SK-N-SH (cell line): ENCODE measurements around the gene ADGRD2. TPM values are rescaled to one million over a fixed set of nuclear protein-coding genes. Genes with fewer than 3 reads are reported as not detected.

ENCODE experiments used
- CTCF ChIA-PET: fragments of 300-600, 350-600 bp; formaldehyde crosslinking; extraction: SDS; loops from one replicate; lab custom pipeline; 2021; lab: Yijun Ruan, JAX
- POLR2A ChIA-PET: fragments of 350-600 bp; sonication (Branson Sonifier 250); formaldehyde crosslinking; extraction: SDS; loops from one replicate; lab custom pipeline; 2020; ENCODE audit warnings: antibody characterized with exemption, inconsistent platforms; lab: Yijun Ruan, JAX
- DNase-seq: peaks from one replicate; pipeline ENCODE4 v3.0.0; 2012
- H2AFZ ChIP-seq: fragments of 200-600 bp; sonication (generic); 2 replicates; pipeline ENCODE4 v1.8.1; 2016; ENCODE audit warnings: antibody characterized with exemption, mild to moderate bottlenecking, low read depth
- H3F3A ChIP-seq: fragments of 200-600 bp; sonication (generic); replicated peaks from 2 replicates; pipeline ENCODE3; 2016; ENCODE audit warnings: antibody characterized with exemption, mild to moderate bottlenecking; ENCODE audit not compliant: insufficient read depth
- H3K27ac ChIP-seq, 2 experiments: fragments of 200-500 bp in 1 of 2; fragments of 200-600 bp in 1 of 2; sonication (Bioruptor generic) in 1 of 2; sonication (generic), shearing (Covaris generic) in 1 of 2; 2 replicates each; pipeline versions ENCODE4 v1.5.1 to v1.6.1; 2014 to 2016; ENCODE audit warnings: low read depth in 2 of 2, inconsistent platforms in 1 of 2, low read length in 1 of 2, mild to moderate bottlenecking in 1 of 2, mixed read lengths in 1 of 2
- H3K27me3 ChIP-seq: fragments of 200-600 bp; sonication (generic), shearing (Covaris generic); 2 replicates; pipeline ENCODE4 v1.6.1; 2016; ENCODE audit warnings: mixed run types; ENCODE audit not compliant: insufficient read depth
- H3K36me3 ChIP-seq, 2 experiments: fragments of 200-500 bp in 1 of 2; fragments of 200-600 bp in 1 of 2; sonication (Bioruptor generic) in 1 of 2; sonication (generic) in 1 of 2; replicated peaks in 1 of 2; 2 replicates each; pipeline versions ENCODE3 to v1.5.1; 2014 to 2016; ENCODE audit warnings: low read length in 1 of 2, mild to moderate bottlenecking in 1 of 2; ENCODE audit not compliant: insufficient read depth in 2 of 2, control insufficient read depth in 1 of 2
- H3K4me1 ChIP-seq, 2 experiments: fragments of 200-500 bp in 1 of 2; fragments of 200-600 bp in 1 of 2; sonication (Bioruptor generic) in 1 of 2; sonication (generic), shearing (Covaris generic) in 1 of 2; 2 replicates each; pipeline versions ENCODE4 v1.5.1 to v1.6.1; 2014 to 2016; ENCODE audit warnings: low read depth in 1 of 2, low read length in 1 of 2, mixed run types in 1 of 2; ENCODE audit not compliant: insufficient read depth in 2 of 2, control insufficient read depth in 1 of 2
- H3K4me2 ChIP-seq: fragments of 200-600 bp; sonication (generic), shearing (Covaris generic); 2 replicates; pipeline ENCODE4 v1.6.1; 2017; ENCODE audit warnings: mixed run types
- H3K4me3 ChIP-seq, 2 experiments: fragments of 200-500 bp in 1 of 2; fragments of 200-600 bp in 1 of 2; sonication (Bioruptor generic) in 1 of 2; sonication (generic), shearing (Covaris generic) in 1 of 2; 2 replicates each; pipeline versions ENCODE4 v1.5.1 to v1.8.1; 2014 to 2016; ENCODE audit warnings: low read depth in 2 of 2, inconsistent platforms in 1 of 2, low read length in 1 of 2, mild to moderate bottlenecking in 1 of 2, mixed read lengths in 1 of 2, moderate library complexity in 1 of 2
- H3K79me2 ChIP-seq: fragments of 200-600 bp; sonication (generic); 2 replicates; pipeline ENCODE4 v1.8.1; 2017; ENCODE audit warnings: mild to moderate bottlenecking; ENCODE audit not compliant: insufficient read depth
- H3K9ac ChIP-seq: fragments of 200-600 bp; sonication (generic); 2 replicates; pipeline ENCODE4 v1.6.1; 2017; ENCODE audit warnings: mixed run types
- H3K9me2 ChIP-seq: fragments of 200-600 bp; sonication (generic); 2 replicates; pipeline ENCODE4 v1.6.1; 2017; ENCODE audit warnings: mixed run types
- H3K9me3 ChIP-seq: fragments of 200-600 bp; sonication (generic); 2 replicates; pipeline ENCODE4 v1.6.1; 2017; ENCODE audit warnings: mixed run types, mild to moderate bottlenecking, moderate library complexity
- H4K20me1 ChIP-seq: fragments of 200-600 bp; sonication (generic); 2 replicates; pipeline ENCODE4 v1.6.1; 2017; ENCODE audit warnings: mild to moderate bottlenecking, mixed run types; ENCODE audit not compliant: insufficient read depth
- CHD2 ChIP-seq: fragments of 150-350 bp; IDR thresholded peaks from 2 replicates; pipeline ENCODE4 v1.6.1; 2018; ENCODE audit warnings: low read length; ENCODE audit not compliant: partially characterized antibody
- ELF1 ChIP-seq: IDR thresholded peaks from 2 replicates; pipeline ENCODE4 v1.4.0; 2012
- EP300 ChIP-seq, 2 experiments: IDR thresholded peaks; 2 replicates each; pipeline versions ENCODE4 v1.4.0 to v1.6.1; 2012; ENCODE audit warnings: borderline replicate concordance in 1 of 2, low read depth in 1 of 2, low read length in 1 of 2
- EZH2phosphoT487 ChIP-seq: fragments of 200-600 bp; sonication (generic); IDR thresholded peaks from 2 replicates; pipeline ENCODE4 v1.6.1; 2017; ENCODE audit warnings: low read depth, mixed run types, mild to moderate bottlenecking, antibody characterized with exemption, moderate library complexity, borderline replicate concordance
- FOSL2 ChIP-seq: IDR thresholded peaks from 2 replicates; pipeline ENCODE4 v1.4.0; 2012; ENCODE audit warnings: low read depth, mild to moderate bottlenecking, moderate library complexity, borderline replicate concordance
- FOXJ3 ChIP-seq: sonication (generic); formaldehyde crosslinking; IDR thresholded peaks from 2 replicates; pipeline ENCODE4 v1.5.1; 2020; ENCODE audit warnings: mild to moderate bottlenecking, missing genetic modification reagents
- FOXM1 ChIP-seq: IDR thresholded peaks from 2 replicates; pipeline ENCODE4 v1.4.0; 2012; ENCODE audit warnings: low read depth, mild to moderate bottlenecking
- GATA2 ChIP-seq: sonication (generic); formaldehyde crosslinking; IDR thresholded peaks from 2 replicates; pipeline ENCODE4 v1.5.0; 2020; ENCODE audit warnings: mild to moderate bottlenecking, missing genetic modification reagents
- MEF2A ChIP-seq: IDR thresholded peaks from 2 replicates; pipeline ENCODE4 v1.4.0; 2012; ENCODE audit warnings: low read depth, borderline replicate concordance
- MXI1 ChIP-seq: IDR thresholded peaks from 2 replicates; pipeline ENCODE4 v1.6.1; 2012; ENCODE audit warnings: mild to moderate bottlenecking, low read depth, low read length, improper control_type of control experiment
- NFIC ChIP-seq: IDR thresholded peaks from 2 replicates; pipeline ENCODE4 v1.4.0; 2012; ENCODE audit warnings: borderline replicate concordance
- NRF1 ChIP-seq: IDR thresholded peaks from 2 replicates; pipeline ENCODE4 v1.6.1; 2012; ENCODE audit warnings: low read depth, mild to moderate bottlenecking, low read length
- POLR2AphosphoS5 ChIP-seq: IDR thresholded peaks from 2 replicates; pipeline ENCODE4 v1.6.1; 2012; ENCODE audit warnings: low read depth, low read length
- RAD21 ChIP-seq: IDR thresholded peaks from 2 replicates; pipeline ENCODE4 v1.6.1; 2012; ENCODE audit warnings: mild to moderate bottlenecking, low read length
- RCOR1 ChIP-seq: fragments of 150-350 bp; IDR thresholded peaks from 2 replicates; pipeline ENCODE4 v1.6.1; 2017; ENCODE audit warnings: antibody characterized with exemption, low read length
- SIN3A ChIP-seq: IDR thresholded peaks from 2 replicates; pipeline ENCODE4 v1.6.1; 2012; ENCODE audit warnings: low read depth, mild to moderate bottlenecking, low read length, moderate library complexity, borderline replicate concordance
- SMC3 ChIP-seq: IDR thresholded peaks from 2 replicates; pipeline ENCODE4 v1.6.1; 2012; ENCODE audit warnings: low read depth, low read length, improper control_type of control experiment
- TCF12 ChIP-seq: IDR thresholded peaks from 2 replicates; pipeline ENCODE4 v1.4.0; 2012
- USF2 ChIP-seq: fragments of 150-350 bp; IDR thresholded peaks from 2 replicates; pipeline ENCODE4 v1.6.1; 2017; ENCODE audit warnings: antibody characterized with exemption, low read length, low read depth, borderline replicate concordance
- YY1 ChIP-seq: IDR thresholded peaks from 2 replicates; pipeline ENCODE4 v1.4.0; 2012; ENCODE audit warnings: low read depth, mild to moderate bottlenecking
- WGBS: methylation state at CpG from one replicate; pipeline ENCODE4 v1.1.6; 2017; ENCODE audit warnings: low lambda C conversion rate; 5-methylcytosine and 5-hydroxymethylcytosine counted together
- polyA plus RNA-seq, 3 experiments: library from polyadenylated mRNA; depleted of rRNA; stranded (reverse); fragments of >200 nt; gene quantifications; 2 replicates each; pipeline ENCODE4 v1.2.3, GENCODE V29; 2012
- TF ChIP-seq, protein P1 (sequence below): IDR thresholded peaks from 2 replicates; pipeline ENCODE4 v1.4.0; 2012; ENCODE audit warnings: low read depth, borderline replicate concordance
- TF ChIP-seq, protein P2 (sequence below): IDR thresholded peaks from 2 replicates; pipeline ENCODE4 v1.4.0; 2012; ENCODE audit warnings: low read depth
- TF ChIP-seq, protein P3 (sequence below): IDR thresholded peaks from 2 replicates; pipeline ENCODE4 v1.6.1; 2012; ENCODE audit warnings: mild to moderate bottlenecking, low read depth, low read length, moderate library complexity

Gene ADGRD2
- polyA plus RNA-seq, 1 of the 3 experiments (the other 2 are of a cell fraction): 0.05 TPM

DNA sequence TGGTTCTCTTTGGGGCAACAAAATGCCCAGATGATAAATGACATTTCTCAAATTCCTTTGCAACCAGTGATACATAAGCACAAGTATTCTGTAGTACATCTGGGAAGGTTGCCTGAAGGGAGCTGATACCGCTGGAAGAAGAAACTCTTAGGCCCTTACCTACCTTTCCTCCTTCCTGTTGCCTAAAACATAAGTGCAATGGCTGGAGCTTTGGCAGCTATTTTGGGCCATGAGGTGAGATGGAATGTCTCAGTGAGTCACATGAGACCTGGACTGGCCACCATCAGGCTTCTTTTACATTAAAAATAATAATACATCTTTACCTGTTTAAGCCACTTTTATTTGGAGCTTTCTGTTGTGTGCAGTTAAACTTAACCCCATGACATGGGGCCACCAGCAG is 11.2 kb upstream of the ADGRD2 start:
- no peak overlapping the region for H3K4me3 ChIP-seq
- no peak for TF ChIP-seq RCOR1
- TF ChIP-seq CHD2: no peak
- no peak for TF ChIP-seq TCF12
- TF ChIP-seq, protein P1, sequence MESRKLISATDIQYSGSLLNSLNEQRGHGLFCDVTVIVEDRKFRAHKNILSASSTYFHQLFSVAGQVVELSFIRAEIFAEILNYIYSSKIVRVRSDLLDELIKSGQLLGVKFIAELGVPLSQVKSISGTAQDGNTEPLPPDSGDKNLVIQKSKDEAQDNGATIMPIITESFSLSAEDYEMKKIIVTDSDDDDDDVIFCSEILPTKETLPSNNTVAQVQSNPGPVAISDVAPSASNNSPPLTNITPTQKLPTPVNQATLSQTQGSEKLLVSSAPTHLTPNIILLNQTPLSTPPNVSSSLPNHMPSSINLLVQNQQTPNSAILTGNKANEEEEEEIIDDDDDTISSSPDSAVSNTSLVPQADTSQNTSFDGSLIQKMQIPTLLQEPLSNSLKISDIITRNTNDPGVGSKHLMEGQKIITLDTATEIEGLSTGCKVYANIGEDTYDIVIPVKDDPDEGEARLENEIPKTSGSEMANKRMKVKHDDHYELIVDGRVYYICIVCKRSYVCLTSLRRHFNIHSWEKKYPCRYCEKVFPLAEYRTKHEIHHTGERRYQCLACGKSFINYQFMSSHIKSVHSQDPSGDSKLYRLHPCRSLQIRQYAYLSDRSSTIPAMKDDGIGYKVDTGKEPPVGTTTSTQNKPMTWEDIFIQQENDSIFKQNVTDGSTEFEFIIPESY: no peak
- TF ChIP-seq FOXJ3 (CRISPR knock-in tag): no peak
- TF ChIP-seq, all 33 proteins: peak for 0
- H2AFZ ChIP-seq: no peak overlapping the region
- ChIA-PET CTCF (interaction anchor here (0.8 to 1.1 kb wide), 4 partner anchors 9 to 98 kb away, joined by 3 to 4 read pairs (median 4); no protein-coding TSS in a partner anchor), POLR2A (no interaction called here)
- DNase-seq: no peak
- H4K20me1 ChIP-seq: no peaks in the 10 kb centered on the region
- no peaks in the 10 kb centered on the region for H3K9me2 ChIP-seq
- 80% methylated on average over 1 of the region's 1 CpG for WGBS
- no peaks in the 10 kb centered on the region for H3K36me3 ChIP-seq
- no peak overlapping the region for H3K4me2 ChIP-seq
- H3K27me3 ChIP-seq: no peaks in the 10 kb centered on the region
- H3K4me1 ChIP-seq: no peaks in the 10 kb centered on the region
- no peak overlapping the region for H3K9ac ChIP-seq
- H3K9me3 ChIP-seq: no peaks in the 10 kb centered on the region
- no peak overlapping the region for H3K27ac ChIP-seq
- peaks cover 5% of the 10 kb centered on the region for H3F3A ChIP-seq
- H3K79me2 ChIP-seq: no peaks in the 10 kb centered on the region

DNA sequence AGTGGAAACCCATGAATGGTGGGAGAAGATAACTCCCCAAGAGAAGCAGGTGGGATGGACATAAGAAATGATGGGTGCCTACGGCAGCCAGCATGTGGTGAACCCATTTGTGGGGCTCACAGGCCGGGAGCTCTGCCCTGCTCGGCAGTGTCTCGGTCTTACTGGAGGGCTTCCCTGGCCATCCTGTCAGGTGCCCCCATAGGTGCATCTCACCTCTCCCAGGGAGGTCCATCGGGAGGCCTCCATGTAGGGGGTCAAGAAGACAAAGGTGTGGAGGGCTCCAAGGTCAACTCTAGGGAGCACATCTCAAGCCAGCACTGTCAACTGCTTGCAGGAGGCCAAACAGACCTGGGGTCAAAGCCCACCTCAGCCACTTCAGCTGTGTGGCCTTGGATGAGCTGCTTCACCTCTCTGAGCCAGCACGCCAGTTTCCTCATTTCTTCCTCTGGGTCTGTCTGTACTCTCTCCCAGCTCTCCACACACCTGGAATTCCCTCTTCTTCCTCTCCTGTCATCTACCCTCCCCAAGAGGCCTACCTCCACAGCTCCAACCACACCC is 10.5 kb upstream of the ADGRD2 start:
- Histone ChIP-seq H2AFZ (no peak overlapping the region), H3K27me3 (no peaks in the 10 kb centered on the region), H3K36me3 (no peaks in the 10 kb centered on the region), H3K9ac (no peak overlapping the region), H3K4me1 (no peaks in the 10 kb centered on the region), H4K20me1 (no peaks in the 10 kb centered on the region), H3K27ac (no peak overlapping the region), H3K4me2 (no peak overlapping the region), H3K4me3 (no peak overlapping the region), H3K9me2 (no peaks in the 10 kb centered on the region), H3F3A (peaks cover 5% of the 10 kb centered on the region), H3K79me2 (no peaks in the 10 kb centered on the region), H3K9me3 (no peaks in the 10 kb centered on the region)
- CTCF ChIA-PET: interaction anchor here (0.8 to 3.4 kb wide), 5 partner anchors 8 to 97 kb away, joined by 3 to 12 read pairs (median 4); no protein-coding TSS in a partner anchor
- POLR2A ChIA-PET: no interaction called here
- TF ChIP-seq GATA2 (CRISPR knock-in tag): no peak
- TF ChIP-seq NRF1: no peak
- TF ChIP-seq SMC3: no peak
- no peak for TF ChIP-seq YY1
- TF ChIP-seq RAD21: no peak
- no peak for TF ChIP-seq FOSL2
- TF ChIP-seq TCF12: no peak
- TF ChIP-seq, protein P2, sequence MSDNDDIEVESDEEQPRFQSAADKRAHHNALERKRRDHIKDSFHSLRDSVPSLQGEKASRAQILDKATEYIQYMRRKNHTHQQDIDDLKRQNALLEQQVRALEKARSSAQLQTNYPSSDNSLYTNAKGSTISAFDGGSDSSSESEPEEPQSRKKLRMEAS: no peak
- no peak for TF ChIP-seq MEF2A
- TF ChIP-seq SIN3A: no peak
- no peak for TF ChIP-seq POLR2AphosphoS5
- no peak for TF ChIP-seq EP300 (IDR thresholded peaks at IDR 0.05; ENCODE audit: borderline replicate concordance in 1 of 2, low read depth in 1 of 2, low read length in 1 of 2)
- no peak for TF ChIP-seq RCOR1
- no peak for TF ChIP-seq EZH2phosphoT487
- no peak for TF ChIP-seq USF2
- TF ChIP-seq FOXM1: no peak
- TF ChIP-seq, protein P3, sequence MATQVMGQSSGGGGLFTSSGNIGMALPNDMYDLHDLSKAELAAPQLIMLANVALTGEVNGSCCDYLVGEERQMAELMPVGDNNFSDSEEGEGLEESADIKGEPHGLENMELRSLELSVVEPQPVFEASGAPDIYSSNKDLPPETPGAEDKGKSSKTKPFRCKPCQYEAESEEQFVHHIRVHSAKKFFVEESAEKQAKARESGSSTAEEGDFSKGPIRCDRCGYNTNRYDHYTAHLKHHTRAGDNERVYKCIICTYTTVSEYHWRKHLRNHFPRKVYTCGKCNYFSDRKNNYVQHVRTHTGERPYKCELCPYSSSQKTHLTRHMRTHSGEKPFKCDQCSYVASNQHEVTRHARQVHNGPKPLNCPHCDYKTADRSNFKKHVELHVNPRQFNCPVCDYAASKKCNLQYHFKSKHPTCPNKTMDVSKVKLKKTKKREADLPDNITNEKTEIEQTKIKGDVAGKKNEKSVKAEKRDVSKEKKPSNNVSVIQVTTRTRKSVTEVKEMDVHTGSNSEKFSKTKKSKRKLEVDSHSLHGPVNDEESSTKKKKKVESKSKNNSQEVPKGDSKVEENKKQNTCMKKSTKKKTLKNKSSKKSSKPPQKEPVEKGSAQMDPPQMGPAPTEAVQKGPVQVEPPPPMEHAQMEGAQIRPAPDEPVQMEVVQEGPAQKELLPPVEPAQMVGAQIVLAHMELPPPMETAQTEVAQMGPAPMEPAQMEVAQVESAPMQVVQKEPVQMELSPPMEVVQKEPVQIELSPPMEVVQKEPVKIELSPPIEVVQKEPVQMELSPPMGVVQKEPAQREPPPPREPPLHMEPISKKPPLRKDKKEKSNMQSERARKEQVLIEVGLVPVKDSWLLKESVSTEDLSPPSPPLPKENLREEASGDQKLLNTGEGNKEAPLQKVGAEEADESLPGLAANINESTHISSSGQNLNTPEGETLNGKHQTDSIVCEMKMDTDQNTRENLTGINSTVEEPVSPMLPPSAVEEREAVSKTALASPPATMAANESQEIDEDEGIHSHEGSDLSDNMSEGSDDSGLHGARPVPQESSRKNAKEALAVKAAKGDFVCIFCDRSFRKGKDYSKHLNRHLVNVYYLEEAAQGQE: no peak
- no peak for TF ChIP-seq MXI1
- no peak for TF ChIP-seq ELF1
- TF ChIP-seq NFIC: no peak
- WGBS: 80% methylated on average over 4 of the region's 6 CpGs
- DNase-seq: no peak
